HG02571 (cell line): ENCODE measurements around the gene FAM222A.

Experiments used
- ATAC-seq: cut with Tn5 transposase; IDR thresholded peaks from one replicate; pipeline ENCODE4 v1.9.1; 2021; ENCODE audit warnings: mild to moderate bottlenecking, moderate library complexity; ENCODE audit not compliant: unreplicated experiment

The FAM222A gene

DNA sequence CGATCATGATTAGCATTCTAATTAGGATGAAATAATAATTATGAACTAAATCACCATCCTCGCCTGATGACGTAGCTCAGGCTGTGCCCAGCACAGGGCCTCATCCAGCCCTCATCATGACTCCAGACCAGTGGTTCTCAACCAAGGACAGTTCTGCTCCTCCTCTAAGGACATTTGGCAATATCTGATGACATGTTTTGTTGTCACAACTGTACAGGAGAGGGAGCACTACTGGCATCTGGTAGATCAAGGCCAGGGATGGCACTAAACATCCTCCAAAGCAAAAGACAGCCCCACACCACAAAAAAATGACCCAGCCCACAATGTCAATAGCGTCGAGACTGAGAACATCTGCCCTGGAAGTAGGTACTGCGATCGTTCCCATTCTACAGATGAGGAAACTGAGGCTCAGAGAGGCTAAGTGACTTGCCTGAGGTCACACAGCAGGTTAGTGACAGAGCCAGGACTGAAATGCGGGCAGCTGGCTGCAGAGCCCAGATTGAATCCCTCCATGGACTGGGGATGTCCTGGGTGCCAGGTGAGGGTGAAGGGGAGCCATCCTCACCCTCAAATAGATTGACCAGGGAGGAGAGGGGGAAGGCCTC lies 104.1 kb downstream of the FAM222A start:
- ATAC-seq = no peak

DNA sequence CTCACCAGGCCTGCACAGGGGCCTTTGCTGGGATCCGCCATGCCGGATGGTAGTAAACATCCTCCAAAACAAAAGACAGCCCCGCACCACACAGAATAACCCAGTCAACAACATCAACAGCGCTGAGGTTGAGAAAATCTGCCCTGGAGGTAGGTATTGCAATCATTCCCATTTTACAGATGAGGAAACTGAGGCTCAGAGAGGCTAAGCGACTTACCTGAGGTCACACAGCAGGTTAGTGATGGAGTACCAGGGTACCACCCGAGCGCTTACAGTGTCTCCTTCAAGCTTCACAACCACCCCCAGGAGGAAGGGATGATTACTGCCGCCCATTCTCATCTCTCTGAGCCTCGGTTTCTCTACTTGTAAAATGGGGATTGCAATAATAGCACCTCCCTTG lies 104.6 kb downstream of the FAM222A start:
- no peak for ATAC-seq

DNA sequence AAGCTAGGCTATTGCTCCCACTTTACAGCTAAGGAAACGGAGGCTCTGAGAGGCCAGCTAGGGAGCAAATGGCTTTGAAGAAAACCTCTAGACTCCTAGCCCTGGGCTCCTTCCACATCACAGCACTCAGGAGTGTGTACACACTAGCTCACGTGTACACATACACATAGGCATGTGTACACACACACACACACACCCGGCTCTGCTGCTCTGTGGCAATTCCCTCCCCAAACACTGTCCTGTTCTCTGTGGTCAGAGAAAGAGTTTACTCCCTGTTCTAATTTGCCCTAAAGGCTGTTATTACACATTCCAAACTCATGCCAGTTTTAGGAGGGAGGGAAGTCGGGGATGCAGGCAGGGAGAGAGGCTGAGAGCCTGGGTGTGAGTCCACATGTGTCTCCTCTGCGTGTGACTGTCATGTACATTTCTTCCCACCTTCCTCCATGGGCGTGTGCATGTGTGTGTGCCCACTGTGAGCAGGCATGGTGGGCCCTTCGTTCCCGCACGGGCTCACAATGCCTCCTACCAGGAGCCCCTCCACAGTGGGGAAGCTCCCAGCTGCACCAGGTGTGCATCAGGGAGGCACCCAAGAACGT lies 105.4 kb downstream of the FAM222A start:
- no peak for ATAC-seq
